GM21423 (cell line): Measurements from ENCODE around the gene KIF16B.

Experiments
- ATAC-seq: cut with Tn5 transposase; IDR thresholded peaks from one replicate; pipeline ENCODE4 v1.9.1; 2021; ENCODE audit warnings: mild to moderate bottlenecking, moderate library complexity; ENCODE audit not compliant: unreplicated experiment

The KIF16B gene

DNA sequence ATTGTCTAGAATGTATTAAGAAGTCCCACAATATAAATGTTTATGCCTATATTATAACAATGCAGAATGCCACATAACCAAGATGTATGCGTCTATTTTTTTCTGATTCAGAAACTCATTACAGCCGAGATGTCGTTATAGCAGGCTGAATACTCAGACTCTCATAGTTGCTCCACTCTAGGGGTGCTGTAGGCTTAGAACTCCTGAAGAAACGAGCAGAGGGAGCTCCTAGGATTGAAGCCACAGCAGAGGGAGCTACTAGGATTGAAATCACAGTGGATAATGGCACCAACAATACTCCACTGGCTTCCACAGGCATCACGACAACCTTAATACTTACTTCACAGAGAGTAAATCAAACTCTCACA is 208.9 kb downstream of the KIF16B start:
- no peak for ATAC-seq

DNA sequence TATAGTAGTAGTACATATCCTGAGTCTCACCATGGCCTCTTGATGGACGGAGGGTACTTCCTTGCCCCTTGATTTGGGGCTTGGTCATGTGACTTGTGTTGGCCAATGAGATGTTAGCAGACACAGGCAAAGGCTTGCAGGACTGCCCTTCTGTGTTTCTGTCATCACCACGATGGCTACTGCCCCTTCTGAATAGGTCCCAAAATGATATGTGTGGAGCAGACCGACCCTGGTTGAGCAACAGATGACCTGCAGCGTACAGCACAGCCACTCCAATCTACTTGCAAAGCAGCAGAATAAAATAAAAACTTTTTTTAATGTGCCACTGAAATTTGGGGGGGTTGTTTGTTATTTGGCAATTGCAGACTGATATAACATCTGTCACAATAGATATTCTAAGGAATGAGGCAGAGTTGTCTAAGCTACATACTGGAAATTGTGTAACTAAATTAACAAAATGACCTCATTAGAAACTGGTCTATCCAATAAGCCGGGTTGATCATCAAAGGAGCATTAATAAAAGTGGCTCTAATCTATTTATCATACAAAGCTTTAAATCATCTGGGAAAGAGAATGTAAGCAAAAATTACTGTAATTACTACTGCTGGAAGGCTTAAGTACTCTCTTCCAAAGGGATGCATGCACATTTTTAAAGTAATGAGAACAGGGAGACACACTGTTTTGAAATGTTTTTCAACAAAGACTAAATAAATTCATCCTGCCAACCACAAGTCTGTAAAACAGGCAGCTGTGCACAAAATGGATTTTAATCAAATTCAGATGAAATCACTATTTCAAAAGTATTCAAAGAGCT is 209.5 kb downstream of the KIF16B start:
- no peak for ATAC-seq

DNA sequence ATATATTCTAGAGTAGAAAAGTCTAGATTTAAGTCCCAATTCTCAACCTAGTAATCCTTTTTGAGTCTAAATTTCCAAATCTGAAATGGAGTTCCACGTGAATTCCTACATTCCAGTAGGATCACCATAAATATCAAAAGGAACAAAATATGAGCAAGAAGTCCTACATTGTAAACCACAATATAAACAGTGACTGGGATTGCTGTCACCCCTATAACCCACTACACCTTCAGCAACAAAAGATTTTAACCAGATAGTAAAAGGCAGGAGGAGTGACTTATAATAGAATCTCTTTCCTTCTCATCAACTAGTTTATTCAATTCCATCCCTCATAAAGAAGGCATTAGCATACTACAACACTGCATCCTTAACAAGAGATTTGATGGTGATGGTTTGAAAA is 210.6 kb downstream of the KIF16B start:
- no peak for ATAC-seq

DNA sequence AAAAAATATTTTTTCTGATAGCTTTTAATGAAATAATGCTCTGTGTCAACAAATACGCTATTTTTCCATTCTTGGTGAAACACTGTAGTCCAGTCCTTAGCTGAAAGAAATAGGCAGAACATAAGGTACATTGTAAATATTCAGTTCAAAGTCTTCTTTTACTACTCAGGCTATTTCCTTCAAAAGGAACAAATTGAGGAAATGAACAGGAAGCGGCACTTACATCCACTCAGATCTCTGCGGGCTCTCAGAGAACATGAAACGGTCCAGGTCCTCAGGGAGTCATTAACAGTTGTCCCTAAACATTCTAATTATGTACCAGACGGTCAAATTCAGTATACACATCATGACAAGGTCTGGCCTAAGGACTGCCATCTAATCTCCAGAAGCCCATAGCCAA is 212.6 kb downstream of the KIF16B start:
- no peak for ATAC-seq

DNA sequence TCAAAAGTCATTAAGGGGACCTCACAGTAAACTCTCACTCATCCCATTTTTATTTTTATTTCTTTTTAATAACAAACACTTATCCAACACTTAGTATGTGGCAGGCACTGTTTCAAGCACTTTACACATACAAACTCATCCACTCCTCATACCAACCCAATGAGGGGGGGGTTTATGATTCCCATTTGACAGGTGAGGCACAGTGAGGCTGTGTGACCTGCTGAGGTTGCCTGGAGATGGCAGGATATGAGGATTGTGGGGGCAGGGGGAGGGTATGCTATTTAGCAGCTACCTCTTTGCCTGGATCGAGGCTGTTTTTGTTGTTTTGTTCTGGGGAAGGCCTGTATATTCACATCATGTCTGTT is 219.8 kb downstream of the KIF16B start:
- ATAC-seq = no peak

DNA sequence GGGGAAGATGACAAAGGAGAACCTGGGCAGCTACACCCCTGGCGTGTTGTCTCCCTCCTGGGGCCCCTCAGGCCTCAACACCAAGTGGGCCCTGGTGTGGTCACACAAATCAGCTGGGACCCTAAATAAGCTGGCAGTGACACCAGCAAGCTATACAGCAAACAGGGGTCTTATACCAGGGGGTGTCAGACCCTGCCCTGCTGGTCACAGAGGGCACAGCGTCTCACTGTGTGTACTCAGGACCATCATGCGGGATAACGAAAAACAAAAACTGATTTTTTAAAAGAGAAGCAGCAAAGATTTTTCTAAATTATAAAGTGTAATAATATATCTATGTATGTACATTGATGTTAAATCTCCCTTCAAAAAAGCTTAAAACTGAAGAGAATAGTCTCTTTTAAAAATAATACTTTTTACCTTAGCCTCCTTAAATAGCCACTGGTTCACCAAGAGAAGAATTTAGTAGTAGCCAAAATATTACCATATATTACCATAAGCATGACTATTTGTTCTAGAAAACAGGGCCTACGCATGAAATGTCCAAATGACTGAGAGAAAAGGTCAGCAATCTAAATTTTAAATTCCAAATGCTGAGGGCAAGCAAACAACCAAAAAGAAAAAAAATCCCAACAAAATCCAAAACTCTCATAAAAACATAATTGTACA is 220.4 kb downstream of the KIF16B start:
- ATAC-seq = no peak

DNA sequence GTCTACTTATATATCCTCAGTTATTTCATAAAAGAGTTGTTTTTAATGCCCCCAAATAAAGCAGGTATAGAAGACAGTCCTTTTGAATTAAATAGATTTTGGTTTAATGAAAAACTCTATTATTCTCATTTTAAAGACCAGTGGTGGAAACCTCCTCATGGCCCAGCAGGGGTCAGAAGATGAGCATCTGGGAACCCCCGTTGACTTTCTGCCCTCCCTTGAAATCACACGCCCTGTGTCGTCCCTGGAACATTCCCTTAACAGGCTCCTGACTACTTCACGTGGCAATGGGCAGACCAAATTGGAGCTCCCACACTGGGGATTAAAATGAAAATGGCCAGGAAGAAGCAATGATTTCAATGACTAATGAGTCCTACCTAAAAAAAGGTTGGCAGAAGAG is 220.9 kb downstream of the KIF16B start:
- no peak for ATAC-seq

DNA sequence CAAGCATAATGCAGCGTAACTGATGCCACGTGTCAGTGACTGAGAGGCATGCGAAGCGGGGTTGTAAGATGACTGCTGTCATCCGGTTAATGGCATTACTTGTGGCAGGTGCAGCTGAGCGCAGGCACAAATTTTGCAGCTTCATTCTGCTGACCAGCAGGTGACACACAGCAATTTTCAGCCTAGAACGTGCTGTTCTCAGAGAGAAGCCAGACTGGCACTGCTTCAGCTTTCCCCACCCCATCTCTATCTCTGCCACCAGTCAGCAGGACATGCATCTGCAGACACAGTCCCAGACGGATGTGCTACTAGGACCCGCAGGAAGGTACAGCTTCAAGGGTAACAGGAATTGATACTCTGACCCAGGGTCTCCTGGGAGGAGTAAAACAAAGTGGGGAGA is 221.8 kb downstream of the KIF16B start:
- no peak for ATAC-seq

DNA sequence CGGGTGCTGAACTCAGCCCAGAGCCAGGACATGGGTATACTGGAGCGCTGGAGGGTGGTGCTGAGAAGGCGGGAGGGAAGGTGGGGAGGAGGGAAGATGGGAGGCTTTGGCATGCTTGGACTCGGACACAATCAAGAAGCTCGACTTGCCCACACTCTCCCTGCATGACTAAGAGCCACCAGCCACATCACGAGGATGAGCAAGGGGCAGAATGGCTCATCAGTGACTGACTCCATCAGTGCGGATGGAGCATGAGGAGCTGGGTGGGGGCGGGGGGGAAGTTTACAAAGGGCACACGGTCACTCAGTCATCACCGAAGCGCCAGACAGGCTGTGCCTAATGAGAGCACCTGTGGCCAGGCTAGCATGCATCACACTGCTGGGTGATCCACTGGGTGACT is 222.8 kb downstream of the KIF16B start:
- no peak for ATAC-seq

DNA sequence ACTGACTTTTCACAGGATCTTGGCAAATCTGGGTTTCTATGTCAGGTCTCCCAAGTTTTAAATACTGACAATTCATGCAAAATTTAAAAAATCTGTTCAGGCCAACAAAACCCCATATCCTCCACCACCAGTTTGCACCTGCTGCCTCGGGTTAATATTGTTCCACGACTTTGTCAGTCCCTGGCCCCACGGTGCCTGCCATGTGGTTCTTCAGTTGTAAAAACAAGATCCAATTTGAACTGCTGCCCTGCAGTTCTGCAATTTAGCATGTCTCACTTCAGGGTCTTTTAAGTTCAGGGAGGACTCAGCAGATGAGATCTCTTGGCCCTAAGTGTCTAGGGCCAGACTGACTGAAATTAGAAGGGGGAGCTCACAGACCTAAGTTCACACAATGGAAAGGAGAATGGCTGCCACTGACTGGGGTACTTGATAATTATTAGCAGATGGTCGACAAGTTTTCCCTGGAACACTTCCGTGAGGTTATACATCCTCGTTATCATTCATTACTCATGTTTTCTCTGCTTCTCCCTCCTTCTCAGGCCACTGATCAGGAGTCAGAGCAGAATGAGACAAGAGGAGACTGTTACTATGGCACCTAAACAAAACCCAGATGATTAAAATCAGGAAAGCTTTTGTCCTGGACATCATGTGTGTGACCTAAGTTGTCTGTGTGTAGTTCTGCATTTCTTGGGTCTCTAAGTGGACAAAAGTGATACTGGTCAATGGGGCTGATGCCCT is 223.6 kb downstream of the KIF16B start:
- no peak for ATAC-seq

DNA sequence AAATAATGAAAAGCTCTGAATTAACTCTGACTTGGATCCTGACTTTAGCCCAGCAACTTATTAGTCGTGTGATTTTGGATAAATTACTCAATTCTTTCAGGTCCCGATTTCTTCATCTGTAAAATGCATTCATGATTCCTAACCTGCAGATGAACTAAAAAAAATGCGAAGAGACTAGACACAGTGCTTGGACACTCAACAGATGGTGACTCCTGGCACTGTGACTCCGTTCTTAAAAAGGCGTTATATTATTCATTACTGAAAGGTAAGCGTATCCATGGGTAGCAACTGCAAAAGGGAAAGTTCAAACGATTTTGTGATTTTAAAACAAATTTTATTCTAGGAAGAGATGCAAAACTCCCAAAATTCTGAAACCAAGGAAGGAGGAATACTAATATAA is 226.3 kb downstream of the KIF16B start:
- ATAC-seq = no peak

DNA sequence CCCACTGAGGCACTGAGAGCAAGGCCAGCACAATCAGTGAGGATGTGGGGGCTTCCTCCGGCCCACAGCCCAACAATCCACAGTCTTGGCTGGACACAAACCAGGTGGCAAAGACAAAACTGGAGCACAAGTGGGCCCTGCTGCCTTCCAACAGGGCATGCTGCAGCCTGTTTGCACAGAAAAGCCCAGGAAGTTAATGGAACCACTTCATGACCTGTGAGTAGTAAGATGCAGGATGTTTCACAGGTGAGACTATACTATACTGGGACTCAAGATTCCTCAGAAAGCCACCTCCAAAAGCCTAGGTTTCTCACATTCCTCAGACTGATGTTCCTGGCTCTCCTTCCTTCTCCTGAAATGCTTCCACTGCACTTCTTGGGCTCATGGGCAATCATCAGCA is 235.5 kb downstream of the KIF16B start:
- no peak for ATAC-seq

DNA sequence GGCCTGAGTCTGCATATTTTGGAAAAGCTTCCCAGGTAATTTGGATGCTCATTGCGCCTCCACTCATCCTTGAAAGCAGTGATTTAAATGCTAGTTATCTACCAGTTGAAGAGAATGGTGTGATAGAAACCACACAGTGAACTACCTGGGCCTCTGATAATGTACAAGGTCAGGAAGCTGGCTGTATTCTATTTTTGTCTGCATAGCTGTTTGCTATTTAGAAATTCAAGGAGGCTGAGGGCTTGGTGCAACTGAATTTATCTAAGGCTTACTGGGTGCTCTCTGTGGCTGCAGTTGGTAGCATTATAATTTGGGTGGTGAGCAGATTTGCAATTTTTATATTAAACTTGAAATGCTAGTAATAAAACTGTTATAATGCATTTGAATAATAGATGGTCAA is 245.6 kb downstream of the KIF16B start:
- no peak for ATAC-seq

DNA sequence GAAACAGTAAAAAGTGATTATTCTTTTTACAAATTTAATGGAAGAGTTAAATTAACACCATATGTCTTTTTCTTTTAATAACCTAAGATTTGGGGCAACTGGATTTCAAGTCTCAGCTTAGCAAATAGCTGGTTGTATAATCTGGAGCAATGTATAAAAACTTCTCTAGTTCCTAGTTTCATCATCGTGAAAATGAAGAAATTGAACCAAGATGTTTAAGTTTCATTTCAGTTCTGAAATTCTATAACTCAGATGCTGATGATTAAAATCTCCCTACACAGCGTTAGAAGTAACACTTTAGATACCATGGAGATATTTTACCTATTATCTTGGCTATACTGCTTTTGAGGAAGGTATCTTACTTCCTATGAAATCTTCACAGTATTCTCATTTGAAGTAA is 252.0 kb downstream of the KIF16B start:
- no peak for ATAC-seq

DNA sequence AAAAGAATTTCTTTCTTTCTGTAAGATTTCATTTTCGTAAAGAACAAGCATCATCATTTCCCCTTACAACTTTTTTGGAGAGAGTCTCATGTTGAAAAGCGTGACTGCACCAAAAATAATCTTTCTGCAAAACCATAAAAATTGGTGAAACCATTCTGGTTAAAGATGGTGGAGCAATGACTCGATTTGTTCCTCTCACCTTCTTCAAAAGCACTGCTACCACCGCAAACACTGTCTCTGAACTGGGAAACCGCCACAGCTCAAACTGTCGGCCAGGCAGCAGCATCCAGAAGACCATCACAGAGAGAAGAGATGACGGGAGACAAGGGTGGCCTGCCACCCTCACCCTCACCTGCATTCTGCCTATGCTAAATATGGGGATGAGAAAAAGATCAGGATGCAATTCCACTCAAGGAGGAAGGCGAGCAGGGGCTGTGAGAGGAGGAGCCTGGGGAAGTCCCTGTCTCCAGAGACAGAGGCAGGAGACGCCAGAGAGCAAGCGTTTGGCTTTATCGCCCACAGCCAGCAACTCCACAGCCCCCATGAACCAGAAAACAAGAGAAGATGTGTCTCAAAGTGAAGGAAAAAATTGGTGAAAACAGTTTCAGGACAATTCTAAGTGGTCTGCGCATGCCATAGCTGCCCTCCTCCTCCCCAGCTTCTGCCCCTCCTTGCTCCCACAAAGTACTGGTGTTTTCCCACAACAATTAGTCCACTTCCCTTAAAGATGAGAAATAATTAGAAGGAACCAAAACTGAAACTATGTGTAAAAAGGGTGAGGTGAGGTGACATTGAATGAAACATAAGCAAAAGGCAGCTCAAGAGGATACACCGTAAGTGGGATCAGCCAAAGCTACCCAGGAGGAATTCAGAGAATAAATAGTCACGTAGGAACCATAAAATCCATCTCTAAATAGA is 255.5 kb downstream of the KIF16B start:
- ATAC-seq = peak; percentile 42

DNA sequence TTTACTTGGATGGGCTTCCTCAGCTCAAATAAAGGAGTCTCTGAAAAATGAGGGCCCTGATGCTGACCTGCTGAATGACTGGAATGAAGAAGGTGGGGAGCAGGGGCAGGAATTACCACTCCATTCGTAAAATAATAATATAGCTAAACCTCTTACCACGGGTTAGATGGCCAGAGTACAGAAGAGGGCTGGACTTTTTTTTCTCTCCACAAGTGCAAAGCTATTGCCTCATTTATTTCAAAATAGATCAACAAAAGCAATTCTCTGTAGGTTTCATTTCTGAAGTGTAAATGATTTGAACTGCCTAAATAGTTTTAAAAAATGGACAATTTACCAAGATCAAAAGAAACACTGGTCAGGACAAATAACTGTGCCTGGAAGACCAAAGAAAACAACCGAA is 256.7 kb downstream of the KIF16B start:
- ATAC-seq = no peak

DNA sequence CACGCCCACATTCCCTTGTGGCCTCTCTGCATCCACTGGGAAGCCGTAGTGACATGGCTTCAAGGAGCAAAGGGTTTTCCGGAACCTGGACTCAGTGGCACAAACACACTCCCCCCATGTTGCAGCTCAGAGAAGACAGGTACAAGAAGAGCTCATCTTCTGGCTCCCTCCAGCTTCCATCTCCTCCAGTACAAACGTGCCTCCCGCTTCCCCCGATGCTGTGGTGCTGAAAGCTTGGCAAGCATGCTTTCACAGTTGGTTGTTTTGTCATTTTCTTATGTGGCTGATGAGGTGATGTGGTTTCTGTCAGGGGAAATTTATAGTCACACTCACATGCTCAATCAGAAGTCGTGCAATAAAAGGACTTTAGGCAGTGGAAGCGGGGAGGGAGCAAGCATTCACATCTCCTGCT is 258.5 kb downstream of the KIF16B start:
- no peak for ATAC-seq

DNA sequence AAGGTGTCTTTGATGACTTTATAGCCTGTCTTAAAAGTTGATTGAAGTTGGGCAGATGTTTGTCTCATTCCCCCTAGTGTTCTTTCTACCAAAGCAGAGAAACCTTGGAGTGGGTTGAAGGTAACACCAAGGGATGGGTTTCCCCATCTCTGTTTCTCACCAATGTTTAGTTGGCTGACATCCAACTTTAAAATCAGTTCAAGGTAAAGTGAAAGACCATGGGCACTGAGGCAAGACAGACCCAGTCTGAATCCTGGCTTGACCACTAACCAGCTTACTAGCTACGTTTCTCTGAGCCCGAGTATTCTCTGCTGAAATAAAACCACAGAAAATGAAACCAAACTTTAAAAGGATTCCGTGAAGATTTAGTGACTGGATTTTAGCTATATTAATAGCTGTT is 258.9 kb downstream of the KIF16B start:
- peak; percentile 51 for ATAC-seq

DNA sequence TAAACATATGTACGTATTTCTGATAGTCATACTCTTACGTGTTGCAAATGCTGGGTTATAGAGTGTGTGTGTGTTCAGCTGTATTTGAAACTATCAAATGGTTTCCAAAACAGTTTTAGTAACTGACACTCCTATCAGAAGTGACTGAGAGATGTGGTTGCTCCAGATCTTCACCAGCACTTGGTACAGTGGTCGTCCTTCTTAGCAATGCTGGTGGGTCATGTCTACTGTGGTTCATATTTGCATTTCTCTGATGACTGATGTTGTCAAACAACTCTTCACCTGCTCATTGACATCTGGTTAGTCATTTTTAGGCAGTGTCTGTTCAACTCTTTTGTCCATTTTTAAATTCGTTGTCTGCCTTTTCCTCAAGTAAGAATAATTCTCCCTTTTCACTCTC is 259.3 kb downstream of the KIF16B start:
- peak; percentile 38 for ATAC-seq

DNA sequence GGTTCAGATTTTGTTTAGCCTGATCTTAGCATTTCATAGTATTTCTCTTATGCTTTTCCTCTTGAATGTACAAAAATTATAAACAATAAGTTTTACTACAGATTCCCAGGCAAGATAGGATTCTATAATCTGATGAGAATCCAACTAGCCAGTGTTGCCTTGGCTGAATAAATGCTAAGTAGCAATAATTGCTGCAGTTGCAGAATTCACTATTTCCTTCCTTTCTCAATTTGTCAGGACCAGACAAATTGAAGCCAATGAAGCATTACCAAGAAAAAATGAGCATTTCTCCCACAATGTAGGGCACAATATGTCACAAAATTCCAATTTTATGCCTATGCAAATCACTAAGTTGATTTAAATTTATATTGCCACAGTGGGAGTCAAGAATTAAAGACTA is 260.2 kb downstream of the KIF16B start:
- no peak for ATAC-seq

DNA sequence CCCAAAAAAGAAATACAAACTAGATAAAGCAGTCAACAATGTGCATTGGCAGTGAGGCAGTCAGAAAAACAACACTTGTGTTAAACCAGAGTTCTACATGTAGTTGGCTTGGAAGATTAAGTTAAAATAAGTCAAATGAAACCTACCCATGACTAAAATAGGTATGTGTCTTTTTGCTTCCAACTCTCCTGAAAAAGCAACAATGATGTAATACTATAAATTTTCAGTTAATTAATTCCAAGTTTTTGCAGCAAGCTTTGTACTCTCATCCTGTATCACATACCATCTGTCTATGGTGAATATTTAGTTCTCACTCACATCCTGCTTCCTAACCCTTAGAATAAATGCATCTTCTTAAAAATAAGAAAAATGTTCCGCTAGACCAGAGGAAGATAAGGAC is 261.5 kb downstream of the KIF16B start:
- ATAC-seq = no peak
